HL-60 (cell line): Measurements from ENCODE around the gene CREB5.

Experiments
- DNase-seq, 2 experiments: peaks; one replicate each; pipeline ENCODE4 v3.0.0-alpha.2; 2010 to 2020; ENCODE audit warnings: low read depth in 1 of 2, low spot score in 1 of 2
- H3K27ac ChIP-seq: fragments of 250-450 bp; sonication (Bioruptor Pico); replicated peaks from 2 replicates; pipeline ENCODE4 v1.5.1; 2020; ENCODE audit warnings: mild to moderate bottlenecking, moderate library complexity
- H3K27me3 ChIP-seq: fragments of 250-450 bp; sonication (Bioruptor Pico); 2 replicates; pipeline ENCODE4 v1.5.1; 2021; ENCODE audit warnings: mild to moderate bottlenecking, moderate library complexity; ENCODE audit not compliant: insufficient read depth, poor library complexity, severe bottlenecking
- H3K4me3 ChIP-seq: replicated peaks from 2 replicates; pipeline ENCODE4 v1.5.1; 2011; ENCODE audit warnings: mild to moderate bottlenecking, control low read depth, low read length; ENCODE audit not compliant: insufficient read depth
- GABPA ChIP-seq: IDR thresholded peaks from 2 replicates; pipeline ENCODE4 v1.6.1; 2012; ENCODE audit warnings: low read depth
- POLR2AphosphoS5 ChIP-seq: IDR thresholded peaks from 2 replicates; pipeline ENCODE4 v1.6.1; 2012; ENCODE audit warnings: low read depth
- SPI1 ChIP-seq: IDR thresholded peaks from 2 replicates; pipeline ENCODE4 v1.6.1; 2012; ENCODE audit warnings: low read depth, mild to moderate bottlenecking, borderline replicate concordance
- TF ChIP-seq, protein P1 (sequence below): IDR thresholded peaks from 2 replicates; pipeline ENCODE4 v1.6.1; 2012; ENCODE audit warnings: low read depth; ENCODE audit not compliant: insufficient replicate concordance
- TF ChIP-seq, protein P2 (sequence below): IDR thresholded peaks from one replicate; pipeline ENCODE4 v1.5.1; 2011; ENCODE audit warnings: low read length, control low read depth, inconsistent platforms; ENCODE audit not compliant: insufficient read depth

The CREB5 gene

DNA sequence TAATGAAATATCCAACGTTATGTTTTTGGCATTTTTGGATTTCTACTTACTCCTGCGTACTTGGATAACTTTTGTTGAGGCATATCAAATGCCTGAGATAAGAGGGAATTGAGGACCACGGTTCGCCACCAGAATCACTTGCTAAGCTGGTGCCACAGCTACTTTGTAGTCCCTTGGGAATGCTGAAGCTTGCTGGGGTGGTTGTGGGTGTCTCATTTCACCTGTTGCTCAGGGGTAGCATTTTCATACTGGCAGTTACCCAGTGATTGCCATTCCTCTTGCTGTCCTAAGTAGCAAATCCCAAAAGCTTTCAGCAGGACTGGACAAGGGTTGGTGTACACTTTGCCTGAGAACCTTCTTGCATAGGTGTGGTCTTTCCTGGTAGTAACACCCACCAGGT lies 75.2 kb downstream of the CREB5 start:
- TF ChIP-seq SPI1, result no peak
- TF ChIP-seq, protein P1, sequence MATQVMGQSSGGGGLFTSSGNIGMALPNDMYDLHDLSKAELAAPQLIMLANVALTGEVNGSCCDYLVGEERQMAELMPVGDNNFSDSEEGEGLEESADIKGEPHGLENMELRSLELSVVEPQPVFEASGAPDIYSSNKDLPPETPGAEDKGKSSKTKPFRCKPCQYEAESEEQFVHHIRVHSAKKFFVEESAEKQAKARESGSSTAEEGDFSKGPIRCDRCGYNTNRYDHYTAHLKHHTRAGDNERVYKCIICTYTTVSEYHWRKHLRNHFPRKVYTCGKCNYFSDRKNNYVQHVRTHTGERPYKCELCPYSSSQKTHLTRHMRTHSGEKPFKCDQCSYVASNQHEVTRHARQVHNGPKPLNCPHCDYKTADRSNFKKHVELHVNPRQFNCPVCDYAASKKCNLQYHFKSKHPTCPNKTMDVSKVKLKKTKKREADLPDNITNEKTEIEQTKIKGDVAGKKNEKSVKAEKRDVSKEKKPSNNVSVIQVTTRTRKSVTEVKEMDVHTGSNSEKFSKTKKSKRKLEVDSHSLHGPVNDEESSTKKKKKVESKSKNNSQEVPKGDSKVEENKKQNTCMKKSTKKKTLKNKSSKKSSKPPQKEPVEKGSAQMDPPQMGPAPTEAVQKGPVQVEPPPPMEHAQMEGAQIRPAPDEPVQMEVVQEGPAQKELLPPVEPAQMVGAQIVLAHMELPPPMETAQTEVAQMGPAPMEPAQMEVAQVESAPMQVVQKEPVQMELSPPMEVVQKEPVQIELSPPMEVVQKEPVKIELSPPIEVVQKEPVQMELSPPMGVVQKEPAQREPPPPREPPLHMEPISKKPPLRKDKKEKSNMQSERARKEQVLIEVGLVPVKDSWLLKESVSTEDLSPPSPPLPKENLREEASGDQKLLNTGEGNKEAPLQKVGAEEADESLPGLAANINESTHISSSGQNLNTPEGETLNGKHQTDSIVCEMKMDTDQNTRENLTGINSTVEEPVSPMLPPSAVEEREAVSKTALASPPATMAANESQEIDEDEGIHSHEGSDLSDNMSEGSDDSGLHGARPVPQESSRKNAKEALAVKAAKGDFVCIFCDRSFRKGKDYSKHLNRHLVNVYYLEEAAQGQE, result no peak
- no peak for DNase-seq
- Histone ChIP-seq H3K27me3 (peaks cover 5% of the 10 kb centered on the region), H3K27ac (no peak overlapping the region), H3K4me3 (no peak overlapping the region)

- Histone ChIP-seq H3K27ac (no peak overlapping the region), H3K27me3 (peaks cover 5% of the 10 kb centered on the region), H3K4me3 (no peak overlapping the region)
- TF ChIP-seq, protein P2, sequence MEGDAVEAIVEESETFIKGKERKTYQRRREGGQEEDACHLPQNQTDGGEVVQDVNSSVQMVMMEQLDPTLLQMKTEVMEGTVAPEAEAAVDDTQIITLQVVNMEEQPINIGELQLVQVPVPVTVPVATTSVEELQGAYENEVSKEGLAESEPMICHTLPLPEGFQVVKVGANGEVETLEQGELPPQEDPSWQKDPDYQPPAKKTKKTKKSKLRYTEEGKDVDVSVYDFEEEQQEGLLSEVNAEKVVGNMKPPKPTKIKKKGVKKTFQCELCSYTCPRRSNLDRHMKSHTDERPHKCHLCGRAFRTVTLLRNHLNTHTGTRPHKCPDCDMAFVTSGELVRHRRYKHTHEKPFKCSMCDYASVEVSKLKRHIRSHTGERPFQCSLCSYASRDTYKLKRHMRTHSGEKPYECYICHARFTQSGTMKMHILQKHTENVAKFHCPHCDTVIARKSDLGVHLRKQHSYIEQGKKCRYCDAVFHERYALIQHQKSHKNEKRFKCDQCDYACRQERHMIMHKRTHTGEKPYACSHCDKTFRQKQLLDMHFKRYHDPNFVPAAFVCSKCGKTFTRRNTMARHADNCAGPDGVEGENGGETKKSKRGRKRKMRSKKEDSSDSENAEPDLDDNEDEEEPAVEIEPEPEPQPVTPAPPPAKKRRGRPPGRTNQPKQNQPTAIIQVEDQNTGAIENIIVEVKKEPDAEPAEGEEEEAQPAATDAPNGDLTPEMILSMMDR, result no peak
- DNase-seq, result no peak
These were observed 75.9 kb downstream of the CREB5 start for GRCh38 chr7:28488061-28488791.

- no peak for DNase-seq
- Histone ChIP-seq H3K4me3 (no peak overlapping the region), H3K27me3 (peaks cover 2% of the 10 kb centered on the region), H3K27ac (no peak overlapping the region)
- TF ChIP-seq, protein P1, result no peak
- no peak for TF ChIP-seq POLR2AphosphoS5
- TF ChIP-seq, protein P2, result no peak
- no peak for TF ChIP-seq GABPA
- TF ChIP-seq SPI1, result no peak
These were observed 78.5 kb downstream of the CREB5 start for GRCh38 chr7:28490831-28491230.

- TF ChIP-seq POLR2AphosphoS5, result no peak
- TF ChIP-seq, protein P2, result no peak
- TF ChIP-seq GABPA, result no peak
- TF ChIP-seq, protein P1, result no peak
- TF ChIP-seq SPI1, result no peak
- no peak overlapping the region for H3K4me3 ChIP-seq
- H3K27me3 ChIP-seq, result peaks cover 8% of the 10 kb centered on the region
- DNase-seq, result no peak
- no peak overlapping the region for H3K27ac ChIP-seq
These were observed 81.2 kb downstream of the CREB5 start for GRCh38 chr7:28493477-28493876.
